Esophagus (tissue), 2 donors: ENCODE measurements around the gene RABGAP1L. TPM values are rescaled to one million over a fixed set of nuclear protein-coding genes. Genes with fewer than 3 reads are reported as not detected.

Source experiments
- H3K27ac ChIP-seq, 2 donors: one replicate each; pipeline ENCODE4 v1.5.1; 2013; ENCODE audit warnings: low read depth in 2 of 2, mild to moderate bottlenecking in 2 of 2, inconsistent platforms in 1 of 2, low read length in 1 of 2, moderate library complexity in 1 of 2
- H3K27me3 ChIP-seq, 2 donors: one replicate each; pipeline ENCODE4 v1.6.1; 2013; ENCODE audit warnings: low read length in 2 of 2, control low read depth in 1 of 2, mild to moderate bottlenecking in 1 of 2; ENCODE audit not compliant: insufficient read depth in 2 of 2, control insufficient read depth in 1 of 2
- H3K36me3 ChIP-seq, 2 donors: one replicate each; pipeline ENCODE4 v1.6.1; 2013; ENCODE audit warnings: low read length in 1 of 2; ENCODE audit not compliant: control insufficient read depth in 2 of 2, insufficient read depth in 2 of 2
- H3K4me1 ChIP-seq, 2 donors: one replicate each; pipeline ENCODE4 v1.6.1; 2013; ENCODE audit warnings: low read length in 1 of 2; ENCODE audit not compliant: control insufficient read depth in 2 of 2, insufficient read depth in 2 of 2
- H3K4me3 ChIP-seq, 2 donors: one replicate each; pipeline ENCODE4 v1.5.1; 2013; ENCODE audit warnings: low read length in 2 of 2, mild to moderate bottlenecking in 2 of 2, low read depth in 1 of 2, moderate library complexity in 1 of 2
- H3K9me3 ChIP-seq, 2 donors: one replicate each; pipeline ENCODE4 v1.6.1; 2013; ENCODE audit warnings: mild to moderate bottlenecking in 2 of 2, low read depth in 1 of 2, low read length in 1 of 2, moderate library complexity in 1 of 2; ENCODE audit not compliant: control insufficient read depth in 2 of 2, insufficient read depth in 1 of 2
- WGBS, 2 donors: extraction: QIAGEN DNeasy Blood & Tissue Kit; methylation state at CpG; one replicate each; pipeline ENCODE4 v1.1.7; 2013; 5-methylcytosine and 5-hydroxymethylcytosine counted together
- polyA plus RNA-seq, 2 donors: library from polyadenylated mRNA; stranded (reverse); fragments of 200-250 nt; gene quantifications; one replicate each; pipeline ENCODE4 v1.2.3, GENCODE V29; 2013
- donor health status: healthy with polysubstance abuse.
- donor health status: Bipolar disorder and iron deficiency.

RABGAP1L gene
- polyA plus RNA-seq, 2 donors = 9.2 to 13.0 TPM

DNA sequence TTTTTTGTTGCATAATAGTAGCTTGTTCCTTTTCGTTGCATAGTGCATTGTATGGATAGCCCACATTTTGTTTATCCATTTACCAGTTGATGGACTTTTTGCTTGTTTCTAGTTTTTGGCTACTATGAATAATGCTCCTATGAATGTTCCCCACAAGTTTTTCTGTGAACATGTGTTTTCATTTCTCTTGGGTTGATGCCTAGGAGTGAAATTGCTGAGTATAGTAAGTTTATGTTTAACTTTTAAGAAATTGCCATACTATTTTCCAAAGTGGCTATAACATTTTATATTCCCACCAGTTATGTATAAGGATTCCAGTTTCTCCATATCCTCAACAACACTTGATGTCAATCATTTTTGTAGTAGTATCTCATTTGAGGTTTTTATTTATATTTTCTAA, 755.7 kb downstream of the RABGAP1L start:
- Histone ChIP-seq H3K27me3 (no peaks in the 10 kb centered on the region), H3K4me3 (no peak overlapping the region), H3K9me3 (no peaks in the 10 kb centered on the region), H3K27ac (no peak overlapping the region), H3K36me3 (no peaks in the 10 kb centered on the region), H3K4me1 (no peaks in the 10 kb centered on the region)
- WGBS, 2 donors = 35 to 40% methylated on average over 1 of the region's 1 CpG

DNA sequence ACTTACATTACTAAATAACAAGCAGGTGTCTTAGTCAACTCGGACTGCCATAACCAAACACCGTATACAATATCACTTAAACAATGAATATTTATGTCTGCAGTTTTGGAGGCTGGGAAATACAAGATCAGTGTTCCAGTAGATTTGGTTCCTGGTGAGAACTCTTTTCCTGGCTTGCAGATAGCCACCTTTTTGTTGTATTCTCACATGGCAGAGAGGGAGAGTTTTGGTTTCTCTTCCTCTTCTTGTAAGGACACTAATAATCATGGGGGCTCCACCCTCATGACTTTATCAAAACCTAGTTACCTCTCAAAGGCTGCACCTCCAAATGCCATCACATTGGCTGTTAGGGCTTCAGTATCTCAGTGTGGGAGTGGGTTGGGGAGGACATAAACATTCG, 757.5 kb downstream of the RABGAP1L start:
- Histone ChIP-seq H3K9me3 (no peaks in the 10 kb centered on the region), H3K27me3 (no peaks in the 10 kb centered on the region), H3K4me1 (no peaks in the 10 kb centered on the region), H3K27ac (no peak overlapping the region), H3K36me3 (no peaks in the 10 kb centered on the region), H3K4me3 (no peak overlapping the region)
- WGBS, 2 donors = 82 to 89% methylated on average over 3 of the region's 3 CpGs

DNA sequence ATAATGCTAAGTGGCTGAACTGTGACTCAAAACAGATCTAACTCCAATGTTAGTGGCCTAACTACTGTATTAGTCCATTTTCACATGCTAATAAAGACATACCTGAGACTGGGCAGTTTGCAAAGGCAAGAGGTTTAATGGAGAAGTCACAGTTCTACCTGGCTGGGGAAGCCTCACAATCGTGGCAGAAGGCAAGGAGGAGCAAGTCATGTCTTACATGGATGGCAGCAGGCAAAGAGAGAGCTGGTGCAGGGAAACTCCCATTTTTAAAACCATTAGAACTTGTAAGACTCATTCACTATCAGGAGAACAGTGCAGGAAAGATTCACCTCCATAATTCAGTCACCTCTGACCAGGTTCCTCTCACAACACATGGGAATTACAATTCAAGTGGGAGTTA, 760.8 kb downstream of the RABGAP1L start:
- Histone ChIP-seq H3K27me3 (no peaks in the 10 kb centered on the region), H3K4me3 (no peak overlapping the region), H3K27ac (no peak overlapping the region), H3K9me3 (no peaks in the 10 kb centered on the region), H3K36me3 (no peaks in the 10 kb centered on the region), H3K4me1 (no peaks in the 10 kb centered on the region)
- WGBS, 2 donors = 96% methylated on average over 1 of the region's 1 CpG

DNA sequence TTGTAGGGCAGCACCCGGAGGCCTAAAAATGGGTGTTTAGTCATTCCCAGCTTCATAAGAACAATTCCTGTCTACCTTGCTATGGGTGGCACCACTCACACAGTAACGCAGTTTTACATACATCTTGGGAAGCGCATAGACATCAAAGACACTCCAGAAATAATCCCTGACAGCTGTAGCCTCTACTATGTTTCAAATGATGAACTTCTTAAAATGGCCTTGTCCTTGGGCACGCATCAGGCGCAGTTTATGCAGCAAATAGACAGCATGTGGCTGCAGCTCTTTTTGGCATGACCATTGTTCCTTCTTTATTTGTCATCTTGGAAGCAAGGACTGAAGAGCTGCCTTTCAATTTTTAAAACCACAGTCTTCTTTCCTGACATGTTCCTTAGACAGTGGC, 762.8 kb downstream of the RABGAP1L start:
- 97% methylated on average over 5 of the region's 5 CpGs for WGBS, 2 donors
- no peaks in the 10 kb centered on the region for H3K36me3 ChIP-seq
- H3K9me3 ChIP-seq = no peaks in the 10 kb centered on the region
- H3K27ac ChIP-seq = no peak overlapping the region
- H3K4me1 ChIP-seq = no peaks in the 10 kb centered on the region
- H3K4me3 ChIP-seq = no peak overlapping the region
- H3K27me3 ChIP-seq = no peaks in the 10 kb centered on the region

DNA sequence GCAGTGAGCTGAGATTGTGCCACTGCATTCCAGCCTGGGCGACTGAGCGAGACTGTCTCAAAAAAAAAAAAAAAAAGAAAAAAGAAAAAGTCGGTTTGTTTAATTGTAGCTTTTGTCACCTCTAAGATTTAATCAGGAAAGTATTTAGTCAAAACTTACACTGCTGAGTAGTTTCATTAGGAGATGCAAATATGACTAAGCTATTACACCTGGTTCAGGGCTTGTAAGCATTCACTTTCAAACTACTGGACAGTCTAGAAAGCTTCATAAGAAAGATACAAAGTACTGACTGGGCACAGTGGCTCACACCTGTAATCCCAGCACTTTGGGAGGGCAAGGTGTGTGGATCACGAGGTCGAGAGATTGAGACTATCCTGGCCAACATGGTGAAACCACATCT, 764.5 kb downstream of the RABGAP1L start:
- Histone ChIP-seq H3K4me1 (no peaks in the 10 kb centered on the region), H3K36me3 (no peaks in the 10 kb centered on the region)

DNA sequence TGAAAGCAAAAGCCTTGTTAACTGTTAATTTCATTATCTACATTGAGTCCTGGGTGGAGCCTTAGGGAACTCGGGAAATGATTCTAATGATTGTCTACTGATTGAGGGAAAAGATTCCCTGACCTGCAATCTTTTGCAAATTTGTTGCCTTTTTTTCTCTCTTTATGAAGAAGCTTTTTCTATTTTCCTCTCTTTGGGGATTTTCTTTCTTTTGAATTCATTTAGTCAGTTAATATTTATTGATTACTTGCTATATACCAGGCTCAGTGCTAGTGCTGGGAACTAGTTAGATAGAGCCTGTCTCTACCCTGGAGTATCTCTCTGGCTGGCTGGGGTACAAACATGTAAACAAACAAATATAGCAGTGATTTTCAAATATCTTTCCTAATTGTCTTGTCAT, 769.2 kb downstream of the RABGAP1L start:
- Histone ChIP-seq H3K9me3 (no peaks in the 10 kb centered on the region), H3K27ac (no peak overlapping the region), H3K4me3 (no peak overlapping the region), H3K27me3 (no peaks in the 10 kb centered on the region), H3K36me3 (no peaks in the 10 kb centered on the region), H3K4me1 (no peaks in the 10 kb centered on the region)
- 70 to 85% methylated on average over 1 of the region's 1 CpG for WGBS, 2 donors

More for the DNA sequence above, 764.5 kb downstream of the RABGAP1L start:
- WGBS, 2 donors = 82% methylated on average over 5 of the region's 5 CpGs
- Histone ChIP-seq H3K4me3 (no peak overlapping the region), H3K27me3 (no peaks in the 10 kb centered on the region), H3K9me3 (no peaks in the 10 kb centered on the region), H3K27ac (no peak overlapping the region)

DNA sequence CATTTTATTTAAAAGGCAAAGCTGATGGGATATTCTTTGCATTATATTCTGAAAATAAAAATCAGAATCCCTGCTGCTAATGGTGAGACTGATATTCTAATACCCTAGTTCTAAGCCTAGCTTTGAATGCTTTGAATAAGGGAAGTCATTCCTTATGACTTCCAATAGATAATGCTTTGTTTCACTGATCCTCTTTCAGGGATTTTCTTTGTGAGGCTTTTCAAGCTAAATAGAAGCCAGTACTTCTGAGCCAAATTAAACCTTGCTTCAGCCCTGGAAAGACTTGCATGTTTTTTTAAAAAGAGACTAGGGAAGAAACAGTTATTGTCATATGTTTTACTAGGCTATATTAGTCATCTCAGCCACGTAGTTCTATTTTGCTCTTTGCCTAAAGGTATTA, 771.9 kb downstream of the RABGAP1L start:
- 27 to 35% methylated on average over 1 of the region's 1 CpG for WGBS, 2 donors
- no peak overlapping the region for H3K27ac ChIP-seq
- no peaks in the 10 kb centered on the region for H3K4me1 ChIP-seq
- H3K27me3 ChIP-seq = no peaks in the 10 kb centered on the region
- no peak overlapping the region for H3K4me3 ChIP-seq
- H3K9me3 ChIP-seq = no peaks in the 10 kb centered on the region
- no peaks in the 10 kb centered on the region for H3K36me3 ChIP-seq

DNA sequence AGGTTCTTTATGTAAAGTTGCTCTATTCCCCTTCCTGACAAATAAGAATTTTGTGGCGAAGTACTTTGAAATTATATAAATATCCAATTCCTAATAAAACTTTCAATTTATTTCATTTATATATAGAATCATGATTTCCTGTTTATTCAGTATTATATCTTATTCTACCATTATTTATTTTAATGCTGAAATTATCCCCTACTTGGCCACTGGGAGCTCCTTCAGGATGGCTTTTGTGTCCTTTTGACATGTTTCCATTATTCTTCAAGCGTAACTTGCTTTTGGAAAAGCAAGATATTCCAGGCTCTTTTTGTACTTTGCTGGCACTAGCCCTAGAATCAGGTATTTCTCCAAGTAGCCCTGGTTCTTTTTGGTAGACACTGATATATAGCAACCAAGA, 773.3 kb downstream of the RABGAP1L start:
- no peaks in the 10 kb centered on the region for H3K27me3 ChIP-seq
- H3K27ac ChIP-seq = no peak overlapping the region
- 78 to 85% methylated on average over 2 of the region's 2 CpGs for WGBS, 2 donors
- H3K9me3 ChIP-seq = no peaks in the 10 kb centered on the region
- no peaks in the 10 kb centered on the region for H3K36me3 ChIP-seq
- no peaks in the 10 kb centered on the region for H3K4me1 ChIP-seq
- no peak overlapping the region for H3K4me3 ChIP-seq

DNA sequence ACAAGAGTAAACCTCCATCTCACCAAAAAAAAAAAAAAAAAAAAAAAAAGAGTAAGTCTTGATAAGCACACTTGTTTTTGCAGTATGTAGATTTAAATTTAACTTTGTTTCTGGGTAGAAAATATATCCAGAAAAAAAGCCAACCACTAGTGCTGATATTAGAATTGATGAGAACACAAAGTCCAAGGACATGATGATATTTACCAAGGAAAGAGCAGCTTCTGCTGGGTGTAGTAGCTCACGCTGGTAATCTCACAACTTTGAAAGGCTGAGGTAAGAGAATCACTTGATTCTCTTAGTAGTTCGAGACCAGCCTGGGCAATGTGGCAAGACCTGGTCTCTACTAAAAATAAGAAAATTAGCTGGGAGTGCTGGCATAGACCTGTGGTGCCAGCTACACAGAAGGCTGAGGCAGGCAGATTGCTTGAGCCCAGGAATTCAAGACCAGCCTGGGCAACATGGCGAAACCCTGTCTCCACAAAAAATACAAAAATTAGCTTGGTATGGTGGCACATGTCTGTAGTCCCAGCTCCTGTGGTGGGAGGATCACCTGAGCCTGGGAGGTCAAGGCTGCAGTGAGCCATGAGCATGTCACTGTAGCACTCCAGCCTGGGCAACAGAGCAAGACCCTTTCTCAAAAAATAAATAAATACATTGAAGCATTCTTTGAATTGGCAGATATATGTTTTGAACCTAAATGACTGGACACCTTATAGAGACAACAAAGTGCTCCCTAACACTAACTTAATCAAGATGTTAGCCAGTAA, 776.8 kb downstream of the RABGAP1L start:
- Histone ChIP-seq H3K27me3 (no peaks in the 10 kb centered on the region), H3K27ac (peak overlapping the region in 1 of 2 donors; percentile 10), H3K4me3 (no peak overlapping the region), H3K4me1 (no peaks in the 10 kb centered on the region), H3K36me3 (no peaks in the 10 kb centered on the region), H3K9me3 (no peaks in the 10 kb centered on the region)
- 89 to 94% methylated on average over 3 of the region's 3 CpGs for WGBS, 2 donors

DNA sequence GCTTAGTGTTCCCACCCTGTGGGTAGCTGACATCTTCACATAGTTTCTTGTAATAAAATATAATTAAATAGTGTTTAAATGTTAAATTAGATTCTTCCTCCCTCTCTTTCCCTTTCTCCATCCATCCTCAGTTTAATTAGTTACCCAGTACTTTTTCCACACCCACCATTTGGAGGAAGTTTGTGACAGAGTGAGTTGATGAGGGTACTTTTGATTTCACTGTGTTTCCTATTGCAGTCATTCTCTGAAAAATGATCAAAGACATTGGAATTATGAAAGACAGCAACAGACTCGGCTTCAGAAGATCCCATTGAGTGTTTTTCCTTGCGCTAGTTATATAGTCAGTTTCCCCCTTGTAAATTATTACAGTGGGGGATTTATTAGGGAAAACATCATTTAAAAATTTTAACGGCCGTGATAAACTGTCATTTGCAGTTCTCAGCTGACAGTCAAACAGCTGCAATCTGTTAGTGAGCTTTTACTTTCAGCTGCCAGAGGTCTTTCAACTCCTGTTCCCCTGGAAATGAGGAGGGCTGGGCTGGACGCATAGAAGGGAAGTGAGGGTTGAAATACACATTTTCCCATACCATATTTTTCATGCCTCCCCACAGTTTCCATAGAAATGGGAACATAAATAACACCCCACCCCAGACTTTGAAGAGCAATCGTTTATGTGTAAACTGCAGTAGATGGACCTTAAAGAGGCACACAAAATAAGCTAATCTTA, 779.1 kb downstream of the RABGAP1L start:
- Histone ChIP-seq H3K27ac (no peak overlapping the region), H3K4me3 (no peak overlapping the region), H3K9me3 (no peaks in the 10 kb centered on the region), H3K27me3 (no peaks in the 10 kb centered on the region), H3K36me3 (no peaks in the 10 kb centered on the region), H3K4me1 (no peaks in the 10 kb centered on the region)
- WGBS, 2 donors = 38 to 53% methylated on average over 6 of the region's 6 CpGs
